OCI-M2 (cell line): Measurements from ENCODE around the gene TIMM29.

Experiments
- DNase-seq: peaks from one replicate; lab custom pipeline; 2025; ENCODE audit not compliant: unreplicated experiment; lab: John Stamatoyannopoulos, UW

The TIMM29 gene

DNA sequence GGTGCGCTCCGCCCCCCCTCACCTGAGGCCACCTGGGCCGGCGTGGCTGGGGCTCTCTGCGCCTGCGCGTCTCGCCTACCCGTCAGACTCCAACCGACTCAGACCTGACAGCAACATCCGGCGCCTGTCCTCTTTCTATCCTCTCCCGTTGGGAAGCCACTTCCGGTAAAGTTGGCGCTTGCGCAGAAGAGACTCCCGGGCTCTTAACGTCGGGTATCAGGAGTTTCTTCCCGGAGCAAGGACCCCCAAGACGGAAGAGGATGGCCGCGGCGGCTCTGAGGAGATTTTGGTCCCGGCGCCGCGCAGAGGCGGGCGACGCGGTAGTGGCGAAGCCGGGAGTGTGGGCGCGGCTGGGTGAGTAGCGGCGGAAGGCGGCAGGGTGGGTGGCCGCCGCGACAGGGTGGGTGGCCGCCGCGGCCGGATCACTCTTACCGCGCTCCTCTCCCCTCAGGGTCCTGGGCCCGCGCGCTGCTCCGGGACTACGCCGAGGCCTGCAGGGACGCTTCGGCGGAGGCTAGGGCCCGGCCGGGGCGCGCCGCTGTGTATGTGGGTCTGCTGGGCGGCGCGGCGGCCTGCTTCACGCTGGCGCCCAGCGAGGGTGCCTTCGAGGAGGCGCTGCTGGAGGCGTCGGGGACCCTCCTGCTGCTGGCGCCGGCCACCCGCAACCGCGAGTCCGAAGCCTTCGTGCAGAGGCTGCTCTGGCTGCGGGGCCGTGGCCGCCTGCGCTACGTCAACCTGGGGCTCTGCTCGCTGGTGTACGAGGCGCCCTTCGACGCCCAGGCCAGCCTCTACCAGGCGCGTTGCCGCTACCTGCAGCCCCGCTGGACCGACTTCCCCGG, at the start of gene TIMM29, which contains the start of gene YIPF2:
TIMM29 (plus strand) TSS at position 249 of the 839 bp plus-strand sequence; CDS start at position 261, 12 bp downstream.
YIPF2 (minus strand) TSS at position 77 of the 839 bp plus-strand sequence. CDS start 229 bp downstream, outside the sequence.
- DNase-seq, result peak; percentile 100

DNA sequence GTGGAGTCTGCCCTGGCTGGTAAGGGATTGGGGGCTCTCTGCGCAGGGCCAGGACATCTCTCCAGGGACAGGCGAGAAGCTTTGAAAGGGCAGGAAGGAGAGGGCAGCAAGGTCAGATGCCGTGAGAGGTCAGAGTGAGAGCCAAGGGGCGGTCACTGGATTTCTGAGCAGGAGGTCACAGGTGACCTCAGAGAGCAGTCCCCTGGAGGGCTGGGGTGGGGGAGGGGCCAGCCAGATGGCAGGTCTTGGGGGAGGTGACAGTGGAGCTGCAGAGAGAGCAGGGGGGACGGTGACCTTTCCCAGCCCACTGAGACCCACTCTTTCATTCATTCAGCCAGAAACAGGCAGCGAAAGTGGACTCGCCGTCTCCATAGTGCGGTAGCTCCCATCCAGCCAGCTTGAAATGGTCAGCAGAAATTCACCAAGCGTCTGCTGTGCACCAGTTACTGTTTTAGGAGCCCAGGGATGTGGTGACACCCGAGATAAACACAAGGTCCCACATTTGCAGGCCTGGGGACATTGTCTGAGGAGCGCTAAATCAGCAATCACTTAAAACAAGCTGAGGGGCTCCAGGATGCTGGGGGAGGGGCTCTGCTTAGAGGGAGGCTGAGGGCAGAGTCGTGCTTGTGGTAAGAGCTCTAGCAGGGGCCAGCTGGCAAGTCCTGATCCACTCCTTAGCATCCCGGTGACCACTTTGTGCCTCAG, 47.1 kb upstream of the TIMM29 start:
- no peak for DNase-seq

DNA sequence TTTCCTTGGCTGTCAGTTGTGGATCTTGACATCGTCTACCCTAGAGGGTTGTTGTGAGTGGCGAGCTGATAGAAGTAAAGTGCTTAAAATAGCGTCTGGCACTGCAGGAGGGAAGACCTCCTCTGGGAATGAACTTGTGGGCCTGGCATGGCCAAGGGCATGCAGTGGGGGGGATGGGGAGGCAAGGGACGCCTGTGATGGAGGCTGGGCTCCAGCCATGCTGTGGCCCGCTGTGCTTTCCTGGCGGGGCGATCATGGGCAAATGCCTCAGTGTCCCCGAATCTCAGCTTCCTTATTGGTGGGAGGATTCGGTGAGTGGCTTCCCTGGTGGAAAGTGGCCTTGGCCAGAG, 46.5 kb upstream of the TIMM29 start:
- DNase-seq, result no peak

DNA sequence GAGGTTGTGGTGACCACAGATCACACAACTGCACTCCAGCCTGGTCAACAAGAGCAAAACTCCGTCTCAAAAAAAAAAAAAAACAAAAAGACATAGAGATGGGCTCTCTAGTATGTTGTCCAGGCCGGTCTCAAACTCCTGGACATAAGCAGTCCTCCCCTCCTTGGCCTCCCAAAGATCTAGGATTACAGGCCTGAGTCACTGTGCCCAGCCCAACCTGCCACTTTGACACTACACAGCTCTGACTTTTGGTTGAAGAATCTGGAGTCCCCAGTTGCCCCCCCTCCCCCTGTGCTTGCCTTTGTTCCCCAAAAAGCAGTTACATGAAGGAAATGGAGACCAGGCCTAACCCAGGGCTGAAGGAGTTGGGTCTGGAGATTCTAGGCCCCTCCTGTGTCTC, 44.3 kb upstream of the TIMM29 start:
- DNase-seq, result no peak

DNA sequence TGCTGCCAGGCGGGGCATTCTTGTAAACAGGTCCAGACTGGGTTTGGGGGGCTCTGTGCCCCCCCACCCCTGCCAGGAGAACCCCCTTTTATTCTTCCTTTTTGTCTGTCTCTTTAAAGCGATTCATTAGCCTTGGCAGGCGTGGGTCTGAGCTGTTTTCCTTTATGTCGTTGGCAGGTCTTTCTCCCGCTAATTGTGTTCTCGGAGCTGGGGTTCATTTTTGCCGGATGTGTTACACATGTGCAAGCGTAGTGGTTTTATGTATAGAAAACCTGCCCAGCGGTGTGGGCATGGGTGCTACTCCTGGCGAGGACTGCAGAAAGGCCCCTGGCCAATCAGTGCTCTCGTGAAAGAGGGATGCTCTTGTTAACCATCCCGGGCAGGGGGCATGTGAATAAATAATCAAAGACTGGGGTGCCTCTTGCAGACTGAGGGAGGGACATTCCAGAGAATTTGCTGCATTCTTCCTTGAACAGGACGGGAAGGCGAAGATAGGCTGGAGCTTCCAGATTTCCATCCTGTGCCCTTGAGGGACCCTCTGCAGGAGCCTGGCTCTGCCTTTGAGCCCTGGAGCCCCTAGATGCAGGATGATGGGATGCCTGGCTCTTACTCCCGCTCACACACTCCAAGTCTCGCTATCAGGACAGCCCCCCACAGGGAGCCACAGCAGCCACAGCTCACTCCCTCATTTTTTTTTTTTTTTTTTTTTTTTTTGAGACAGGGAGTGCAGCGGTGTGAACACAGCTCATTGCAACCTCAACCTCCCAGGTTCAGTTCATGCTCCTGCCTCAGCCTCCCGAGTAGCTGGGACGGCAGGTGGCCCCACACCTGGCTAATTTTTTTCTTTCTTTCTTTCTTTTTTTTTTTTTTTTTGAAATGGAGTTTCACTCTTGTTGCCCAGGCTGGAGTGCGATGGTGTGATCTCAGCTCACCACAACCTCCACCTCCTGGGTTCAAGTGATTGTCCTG, 43.1 kb upstream of the TIMM29 start:
- DNase-seq, result no peak

DNA sequence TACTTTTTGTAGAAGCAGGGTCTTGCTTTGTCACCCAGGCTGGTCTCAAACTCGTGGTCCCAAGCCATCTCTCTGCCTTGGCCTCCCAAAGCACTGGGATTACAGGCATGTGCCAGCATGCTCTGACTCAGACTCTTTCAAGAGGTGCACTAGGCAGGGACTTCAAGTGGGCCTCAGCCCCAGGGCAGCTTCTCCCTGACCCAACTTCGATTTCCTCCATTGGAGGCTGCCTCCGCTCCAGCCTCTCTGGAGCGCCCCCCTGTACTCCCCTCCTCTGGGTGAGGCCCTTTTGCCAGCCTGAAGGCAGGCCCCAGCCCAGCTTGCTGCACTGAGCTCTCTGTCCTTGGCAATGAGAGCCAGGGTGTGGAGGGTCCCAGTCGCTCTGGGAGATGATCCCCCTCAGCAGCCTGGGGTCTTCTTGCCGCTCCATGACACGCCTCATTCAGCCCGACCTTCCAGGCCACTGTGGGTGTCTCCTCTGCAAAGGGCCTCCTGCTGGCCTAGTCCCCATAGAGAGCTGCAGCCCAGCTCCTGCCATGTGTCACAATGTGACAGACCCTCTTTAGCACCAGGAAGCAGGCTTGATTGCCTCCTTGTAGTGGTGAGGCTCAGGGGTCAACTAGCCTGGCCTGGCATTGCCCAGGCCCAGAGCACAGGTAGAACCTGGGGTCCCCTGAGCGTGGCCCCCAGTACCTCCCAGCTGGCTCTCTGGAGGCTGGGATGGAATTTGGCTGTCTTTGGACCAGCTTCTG, 40.8 kb upstream of the TIMM29 start:
- no peak for DNase-seq

DNA sequence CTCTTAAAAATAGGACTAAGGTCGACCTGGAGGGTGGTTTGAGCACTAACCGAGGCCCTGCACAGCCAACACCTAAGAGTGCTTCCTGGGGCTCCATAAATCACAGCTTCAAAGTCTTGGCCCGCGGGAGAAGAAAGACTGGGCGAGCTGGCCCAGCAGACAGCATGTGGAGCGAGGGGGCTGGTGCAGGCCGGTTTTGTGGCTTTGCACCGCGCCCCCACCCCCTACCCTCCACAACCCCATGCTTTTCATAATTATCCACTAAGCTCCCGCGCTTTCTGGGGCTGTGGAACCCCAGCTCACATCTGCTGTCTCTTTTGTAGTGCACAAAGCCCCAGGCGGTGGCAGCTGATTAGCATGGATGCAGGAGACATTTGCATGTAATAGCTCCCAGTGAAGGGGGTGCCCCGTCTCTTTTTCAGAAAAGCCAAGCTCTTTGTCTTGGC, 40.2 kb upstream of the TIMM29 start:
- no peak for DNase-seq

DNA sequence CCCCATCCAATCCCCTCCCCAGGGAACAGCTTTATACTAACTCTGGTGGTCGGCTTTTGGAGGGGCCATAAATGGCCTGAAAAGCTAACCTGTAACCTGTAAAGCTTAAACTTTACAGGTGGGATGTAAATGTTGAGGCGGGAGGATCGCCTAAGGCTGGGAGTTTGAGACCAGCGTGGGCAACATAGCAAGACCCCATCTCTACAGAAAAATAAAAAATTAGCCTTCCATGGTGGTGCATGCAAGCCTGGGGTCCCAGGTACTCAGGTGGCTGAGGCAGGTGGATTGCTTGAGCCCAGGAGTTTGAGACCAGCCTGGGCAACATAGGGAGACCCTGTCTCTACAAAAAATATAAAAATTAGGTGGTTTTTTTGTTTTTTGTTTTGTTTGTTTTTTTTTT, 38.7 kb upstream of the TIMM29 start:
- no peak for DNase-seq

DNA sequence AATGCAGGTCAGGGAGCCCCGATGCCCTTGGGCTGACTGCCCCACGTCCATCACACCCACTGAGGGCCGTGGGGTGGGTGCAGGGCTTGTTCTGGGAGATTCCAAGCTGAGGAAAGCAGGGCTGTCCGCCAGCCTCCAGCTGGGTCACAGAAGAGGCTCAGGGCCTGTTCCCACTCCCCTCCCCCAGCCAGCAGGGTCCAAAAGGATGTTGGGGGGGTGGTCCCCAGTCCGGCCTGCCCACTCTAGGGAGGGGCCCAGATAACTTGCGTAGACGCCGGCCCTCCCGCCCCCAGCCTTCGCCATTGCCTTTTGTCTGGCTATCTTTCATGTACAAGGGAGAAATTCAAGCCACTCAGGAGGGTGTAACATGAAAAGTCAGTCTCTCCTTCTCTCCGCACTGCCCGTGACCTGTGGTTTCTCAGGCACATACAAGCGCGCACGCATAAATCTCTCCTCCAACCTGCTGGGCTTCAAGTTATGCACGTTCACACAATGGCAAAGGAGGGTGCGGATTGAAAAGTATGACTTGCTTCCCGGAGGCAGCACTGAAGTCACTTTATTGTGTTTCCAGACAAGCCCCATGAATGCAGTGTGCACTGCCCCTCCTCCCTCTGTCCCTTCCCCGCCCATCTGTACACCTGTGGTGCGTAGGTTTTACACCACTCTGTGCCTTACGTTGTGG, 37.1 kb upstream of the TIMM29 start:
- no peak for DNase-seq

DNA sequence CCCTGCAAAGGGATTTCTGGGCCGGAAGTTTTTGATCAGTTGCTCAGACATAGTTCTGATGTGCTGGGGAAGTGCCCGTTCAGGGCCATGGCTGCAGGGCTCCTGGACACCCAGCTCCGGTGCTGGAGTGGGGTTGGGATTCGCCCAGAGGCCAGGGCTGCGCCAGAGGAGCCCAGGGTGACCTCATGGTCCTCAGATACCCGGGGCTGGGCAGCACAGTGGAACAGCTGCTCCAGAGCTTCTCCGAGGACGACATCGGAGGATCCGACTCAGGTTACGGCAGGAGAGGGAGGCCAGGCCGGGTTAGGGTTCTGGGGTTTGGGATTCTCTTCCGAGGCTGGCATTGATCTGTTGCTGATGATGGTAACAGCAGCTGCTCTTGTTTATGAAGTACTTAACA, 36.4 kb upstream of the TIMM29 start:
- DNase-seq, result no peak

DNA sequence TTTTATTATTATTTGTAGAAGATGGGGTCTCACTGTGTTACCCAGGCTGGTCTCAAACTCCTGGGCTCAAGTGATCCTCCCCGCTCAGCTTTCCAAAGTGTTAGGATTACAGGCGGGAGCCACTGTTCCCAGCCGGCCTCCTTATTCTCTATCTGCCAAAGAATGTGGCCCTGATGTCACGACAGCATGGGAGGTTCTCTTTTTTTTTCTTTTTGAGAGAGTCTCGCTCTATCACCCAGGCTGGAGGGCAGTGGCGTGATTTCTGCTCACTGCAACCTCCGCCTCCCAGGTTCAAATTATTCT, 33.7 kb upstream of the TIMM29 start:
- DNase-seq, result no peak

DNA sequence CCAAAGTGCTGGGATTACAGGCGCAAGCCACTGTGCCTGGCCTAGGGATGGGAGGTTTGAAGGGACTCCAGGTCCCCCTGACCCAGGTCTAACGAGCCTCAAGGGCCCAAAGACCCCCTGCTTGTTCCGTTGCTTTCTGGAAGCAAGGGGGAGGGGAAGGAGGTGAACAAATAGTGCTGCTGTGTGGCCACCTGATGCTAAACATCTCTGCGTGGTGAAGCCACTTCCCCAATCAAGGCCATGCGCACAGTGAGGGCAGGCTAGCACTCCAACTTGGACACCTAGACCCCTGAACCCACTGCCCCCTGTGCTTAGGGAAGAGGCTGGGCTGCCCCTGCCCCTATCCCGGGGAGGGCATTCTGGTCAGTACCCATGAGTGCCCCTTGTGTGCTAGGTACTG, 33.2 kb upstream of the TIMM29 start:
- DNase-seq, result no peak

DNA sequence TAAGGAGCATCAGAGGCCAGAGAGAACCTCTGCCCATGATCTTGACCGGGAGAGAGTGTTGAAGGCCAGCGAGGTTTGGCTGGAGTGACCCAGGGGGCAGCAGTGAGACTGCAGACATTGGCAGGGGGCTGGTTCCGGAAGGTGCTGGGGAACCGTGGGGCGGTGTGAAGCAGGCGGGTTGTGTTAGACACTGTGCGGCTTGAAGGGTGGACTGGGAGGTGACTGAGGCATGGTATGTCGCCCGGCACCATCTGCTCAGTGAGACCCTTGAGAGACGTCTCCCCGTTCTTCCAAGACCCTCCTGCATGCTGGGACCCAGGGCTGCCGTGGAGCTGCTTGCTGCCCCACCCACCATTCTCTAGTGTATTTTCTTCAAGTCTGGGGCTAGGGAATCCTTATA, 32.7 kb upstream of the TIMM29 start:
- DNase-seq, result no peak

DNA sequence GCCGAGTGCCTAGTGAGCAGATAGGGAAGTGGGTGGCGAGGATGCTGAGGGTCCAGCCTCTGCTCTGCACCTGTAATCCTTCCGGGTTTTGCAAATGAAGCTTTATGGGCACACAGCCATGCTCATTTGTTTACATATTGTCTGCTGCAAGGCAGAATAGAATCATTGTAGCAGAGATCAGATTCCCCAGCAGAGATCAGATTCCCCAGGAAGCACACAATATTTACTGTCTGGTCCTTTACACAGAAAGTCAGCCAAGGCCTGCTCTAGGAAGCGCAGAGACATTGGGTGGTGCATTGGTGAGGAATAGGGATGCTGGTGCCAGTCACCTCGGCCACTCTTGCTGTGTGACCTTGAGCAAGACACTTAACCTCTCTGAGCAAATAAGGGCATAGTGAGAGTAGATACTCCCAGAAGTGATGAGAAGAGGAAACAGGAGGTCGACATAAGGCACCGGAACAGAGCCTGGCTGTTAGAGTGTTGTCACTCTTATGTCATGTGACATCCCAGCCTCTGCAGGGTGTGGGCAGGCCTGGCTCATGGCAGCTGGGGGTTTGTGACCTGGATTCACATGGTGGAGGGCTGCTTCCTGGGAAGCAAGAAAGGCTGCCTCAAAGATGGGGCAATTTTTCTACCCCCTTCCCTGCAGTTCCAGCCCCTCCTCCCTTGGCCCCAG, 31.6 kb upstream of the TIMM29 start:
- DNase-seq, result no peak

DNA sequence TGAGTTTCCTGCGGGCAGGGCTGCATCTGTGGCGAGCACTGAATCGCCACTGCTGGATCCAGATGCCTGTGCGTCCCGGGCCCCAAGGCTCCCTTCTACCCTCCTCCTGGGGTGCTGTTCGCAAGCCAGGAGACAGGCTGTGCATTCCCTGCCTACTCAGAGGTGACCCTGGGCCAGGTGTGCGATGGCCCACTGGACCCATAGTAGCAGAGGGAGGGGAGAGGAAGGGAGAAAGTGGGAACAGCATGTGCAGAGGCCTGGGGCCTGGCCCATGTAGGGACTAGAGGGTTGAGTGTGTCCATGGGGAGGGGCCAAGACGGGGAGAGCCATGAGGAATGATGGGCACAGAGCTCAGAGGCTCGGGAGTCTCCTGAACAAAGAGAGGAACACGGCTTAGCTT, 30.0 kb upstream of the TIMM29 start:
- DNase-seq, result no peak

DNA sequence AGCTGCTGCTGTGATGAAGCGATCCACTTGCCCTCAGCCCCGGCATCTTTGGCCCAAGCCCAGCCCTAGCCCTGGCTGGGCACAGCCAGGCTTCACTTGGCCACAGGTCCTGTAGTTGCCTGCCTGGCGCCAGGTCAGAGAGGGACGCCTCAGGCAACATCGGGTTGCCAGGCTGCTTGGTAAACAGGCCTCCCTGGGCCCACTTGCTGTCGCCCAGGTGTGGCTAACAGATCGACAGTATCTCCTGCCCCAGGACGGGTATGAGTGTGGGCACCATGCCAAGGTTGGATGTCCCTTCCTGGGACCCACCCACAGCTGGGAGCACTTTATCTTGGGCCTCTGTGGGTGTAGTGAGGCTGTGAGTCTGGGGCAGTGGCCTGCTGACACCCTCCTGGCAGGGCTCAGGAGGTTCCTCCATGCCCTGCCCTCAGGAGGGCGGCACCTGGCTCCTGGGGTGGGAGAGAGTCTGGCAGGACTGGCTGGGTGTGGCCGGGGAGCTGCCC, 29.4 kb upstream of the TIMM29 start:
- no peak for DNase-seq

DNA sequence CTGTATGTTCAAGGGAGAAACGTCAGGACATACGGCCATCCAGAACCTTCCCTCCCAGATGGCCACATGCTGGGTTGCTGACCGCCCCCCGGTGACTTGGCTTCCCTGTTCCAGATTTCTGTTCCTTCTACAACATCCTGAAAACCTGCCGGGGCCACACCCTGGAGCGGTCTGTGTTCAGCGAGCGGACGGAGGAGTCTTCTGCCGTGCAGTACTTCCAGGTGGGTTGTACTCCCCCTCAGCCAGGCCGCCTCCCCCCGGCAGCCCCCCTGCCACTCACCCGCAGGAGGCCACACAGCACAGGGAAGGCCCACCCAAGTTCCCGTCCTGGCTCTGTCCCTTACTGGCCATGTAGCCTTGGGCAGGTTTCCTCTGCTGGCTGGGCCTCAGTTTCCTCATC, 20.7 kb upstream of the TIMM29 start:
- no peak for DNase-seq

DNA sequence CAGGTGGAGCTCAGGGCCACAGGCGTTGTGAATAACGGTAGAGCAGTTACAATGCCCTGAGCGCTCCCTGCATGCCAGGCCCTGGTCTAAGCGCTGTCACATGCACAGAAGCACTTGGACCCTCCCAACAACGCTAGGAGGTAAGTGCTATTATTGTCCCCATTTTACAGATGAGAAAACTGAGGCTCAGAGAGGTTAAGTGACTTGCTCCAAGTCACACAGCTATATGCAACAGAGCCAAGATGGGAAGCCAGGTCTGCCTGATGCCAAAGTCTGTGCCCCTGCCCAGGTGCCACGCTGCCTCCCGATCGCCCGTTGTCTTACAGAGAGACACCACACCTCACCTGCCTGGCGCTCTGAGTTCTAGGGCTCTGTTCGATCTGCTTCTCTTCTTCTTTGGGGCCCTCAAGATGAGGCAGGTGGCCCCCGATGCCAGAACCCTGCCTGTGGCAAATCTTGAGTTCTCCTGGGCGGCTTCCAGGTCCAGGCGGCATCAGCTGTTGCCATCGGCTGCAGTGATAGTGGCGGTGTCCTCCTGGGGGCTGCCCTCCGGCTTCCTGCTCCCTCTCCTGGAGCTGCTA, 20.1 kb upstream of the TIMM29 start:
- no peak for DNase-seq
